Heart right ventricle (tissue), 16 donors: ENCODE measurements around the gene LRP1B. TPM values are rescaled to one million over a fixed set of nuclear protein-coding genes. Genes with fewer than 3 reads are reported as not detected.

Experiments used
- ATAC-seq, 8 donors: fragments of 200-7000 bp; cut with Tn5 transposase; one replicate each; pipeline ENCODE4 v1.9.1; 2020; ENCODE audit warnings: mild to moderate bottlenecking in 8 of 8, moderate library complexity in 8 of 8, moderate number of reproducible peaks in 1 of 8
- DNase-seq, 2 donors: peaks; one replicate each; pipeline ENCODE4 v3.0.0-alpha.2; 2020
- H3K27ac ChIP-seq, 10 donors: fragments of 200-600 bp; sonication (generic) in 2 of 10; one replicate each; pipeline versions ENCODE4 v1.5.0 to v1.8.0; 2020 to 2022; ENCODE audit warnings: mild to moderate bottlenecking in 3 of 10
- H3K27me3 ChIP-seq, 7 donors: fragments of 200-600 bp; one replicate each; pipeline ENCODE4 v1.8.0; 2021 to 2022; ENCODE audit warnings: mild to moderate bottlenecking in 2 of 7
- H3K36me3 ChIP-seq, 9 donors: fragments of 200-600 bp; sonication (generic) in 1 of 9; one replicate each; pipeline versions ENCODE4 v1.5.0 to v1.8.0; 2020 to 2022; ENCODE audit warnings: mild to moderate bottlenecking in 2 of 9
- H3K4me1 ChIP-seq, 9 donors: fragments of 200-600 bp; sonication (generic) in 1 of 9; one replicate each; pipeline versions ENCODE4 v1.5.0 to v1.8.0; 2020 to 2022; ENCODE audit warnings: mild to moderate bottlenecking in 4 of 9
- H3K4me3 ChIP-seq, 10 donors: fragments of 200-600 bp; sonication (generic) in 2 of 10; one replicate each; pipeline versions ENCODE4 v1.5.0 to v1.8.0; 2020 to 2022; ENCODE audit warnings: mild to moderate bottlenecking in 7 of 10, moderate library complexity in 2 of 10
- H3K9me3 ChIP-seq, 11 donors: fragments of 200-600 bp in 10 of 11; sonication (generic) in 2 of 11; one replicate each; pipeline versions ENCODE4 v1.5.0 to v1.8.0; 2013 to 2022; ENCODE audit warnings: mild to moderate bottlenecking in 2 of 11, control low read depth in 1 of 11, moderate library complexity in 1 of 11
- CTCF ChIP-seq, 9 donors: fragments of 200-600 bp; sonication (generic) in 2 of 9; IDR thresholded peaks; one replicate each; pipeline versions ENCODE4 v1.5.0 to v1.8.0; 2021 to 2022; ENCODE audit warnings: antibody characterized with exemption in 9 of 9, mild to moderate bottlenecking in 5 of 9, moderate library complexity in 1 of 9
- WGBS, 2 donors: extraction: QIAGEN DNeasy Blood & Tissue Kit; methylation state at CpG; one replicate each; pipeline ENCODE4 v1.1.7; 2013; ENCODE audit warnings: inconsistent platforms in 1 of 2; 5-methylcytosine and 5-hydroxymethylcytosine counted together
- intact Hi-C, 10 donors: fragments of 100-400 bp; cut with DNase I; formaldehyde crosslinking; loops; one replicate each; pipeline versions ENCODE4 v1.11.1 to v1.14.2; 2022
- polyA plus RNA-seq, 2 donors: library from polyadenylated mRNA; stranded (reverse); fragments of 200-250 nt; gene quantifications; one replicate each; pipeline ENCODE4 v1.2.3, GENCODE V29; 2013
- total RNA-seq, 10 donors: library from RNA; stranded (reverse); fragmentation: NEBNext Ultra II Directional in 3 of 10; extraction: Animal tissue kit (Norgen Biotek cat#: 25700) in 3 of 10; gene quantifications; one replicate each; pipeline versions ENCODE4 v1.2.1 to v1.2.4, GENCODE V29; 2021 to 2023
- donor health status: Arrhythmogenic right ventricular cardiomyopathy.
- donor health status: ischemic (EF 13 %, LVEDD 7.1; RV severe dilation, severe dysfunction).
- donor health status: healthy with polysubstance abuse.
- donor health status: DM: no; HTN: yes; CAD: no.
- donor health status: DM: no; HTN: no; CAD: no.
- donor health status: ischemic (EF 25% LVEDD 6.9; RV normal size, moderate dysfunction).
- donor health status: ischemic (EF 25% LVEDD 5.7; RV mildly dilated, moderate dysfunction).
- donor health status: healthy.
- donor health status: DM: yes; HTN: yes; CAD: no.
- donor health status: Ischemic cardiomyopathy.
- donor health status: ischemic (EF 35%, LVEDD 5.7; RV mildly dilated, moderate dysfunction).
- donor health status: nonischemic (EF 11% LVEDD 7.7; RV severe dilation, severe dysfunction).
- donor health status: DM: yes; HTN: yes; CAD: no.
- donor health status: PGD.
- donor health status: ischemic (EF 29% LVEDD 5.4; RV normal size, mild dysfunction).
- donor health status: nonischemic (EF 23%, LVEDD 6.1; RV moderate dilation, normal function).

Gene LRP1B
- total and polyA plus RNA-seq, 12 donors: 0.02 to 0.27 (median 0.14) TPM; not detected in 1

- no peak for DNase-seq
- intact Hi-C loops: no loop called here
- H3K27ac ChIP-seq: no peak overlapping the region
- no peaks in the 10 kb centered on the region for H3K36me3 ChIP-seq
- no peak for ATAC-seq
- no peaks in the 10 kb centered on the region for H3K9me3 ChIP-seq
- H3K4me1 ChIP-seq: no peaks in the 10 kb centered on the region
- TF ChIP-seq CTCF (IDR thresholded peaks at IDR 0.05): no peak
- 99 to 100% methylated on average over 3 of the region's 3 CpGs for WGBS, 2 donors
- H3K27me3 ChIP-seq: no peaks in the 10 kb centered on the region
- H3K4me3 ChIP-seq: no peak overlapping the region
These were observed 565.2 kb downstream of the LRP1B start for GRCh38 chr2:141565597-141565996.

GRCh38 chr2:141560723-141561122 lies 570.1 kb downstream of the LRP1B start:
- H3K4me3 ChIP-seq: no peak overlapping the region
- no peaks in the 10 kb centered on the region for H3K27me3 ChIP-seq
- H3K36me3 ChIP-seq: no peaks in the 10 kb centered on the region
- intact Hi-C loops: no loop called here
- H3K27ac ChIP-seq: no peak overlapping the region
- H3K9me3 ChIP-seq: no peaks in the 10 kb centered on the region
- TF ChIP-seq CTCF (IDR thresholded peaks at IDR 0.05): no peak
- WGBS, 2 donors: 61 to 74% methylated on average over 1 of the region's 1 CpG
- ATAC-seq: no peak
- DNase-seq: no peak
- H3K4me1 ChIP-seq: no peaks in the 10 kb centered on the region

GRCh38 chr2:141557329-141558095 lies 573.3 kb downstream of the LRP1B start:
- H3K4me3 ChIP-seq: no peak overlapping the region
- H3K4me1 ChIP-seq: no peaks in the 10 kb centered on the region
- no peak for ATAC-seq
- no peak for DNase-seq
- H3K27me3 ChIP-seq: no peaks in the 10 kb centered on the region
- intact Hi-C loops: no loop called here
- H3K36me3 ChIP-seq: no peaks in the 10 kb centered on the region
- H3K9me3 ChIP-seq: no peaks in the 10 kb centered on the region
- 81 to 84% methylated on average over 4 of the region's 4 CpGs for WGBS, 2 donors
- TF ChIP-seq CTCF (IDR thresholded peaks at IDR 0.05): no peak
- no peak overlapping the region for H3K27ac ChIP-seq

- Histone ChIP-seq H3K4me1 (no peaks in the 10 kb centered on the region), H3K9me3 (no peaks in the 10 kb centered on the region), H3K27me3 (no peaks in the 10 kb centered on the region), H3K4me3 (no peak overlapping the region), H3K27ac (no peak overlapping the region), H3K36me3 (no peaks in the 10 kb centered on the region)
- no peak for TF ChIP-seq CTCF (IDR thresholded peaks at IDR 0.05)
- DNase-seq: no peak
- ATAC-seq: no peak
- 60 to 63% methylated on average over 5 of the region's 5 CpGs for WGBS, 2 donors
- intact Hi-C loops: no loop called here
These were observed 574.8 kb downstream of the LRP1B start for GRCh38 chr2:141555876-141556470.
